Fibroblast of lung (primary cell): ENCODE results near the gene BRI3BP. TPM values are rescaled to one million over a fixed set of nuclear protein-coding genes. Genes with fewer than 3 reads are reported as not detected.
"Not testable (repeated sequence)": the region's sequence is repeated elsewhere in the genome, so short reads cannot be mapped to it uniquely, and the experiment has no call there.

Experiments used
- DNase-seq, 2 donors: peaks; one replicate each; pipeline versions ENCODE4 v3.0.0 to v3.0.0-alpha.2; 2010; ENCODE audit warnings: low read depth in 2 of 2
- H2AFZ ChIP-seq: 2 replicates; pipeline ENCODE4 v1.5.1; 2012; ENCODE audit warnings: low read length, control low read depth, inconsistent platforms
- H3K27ac ChIP-seq: 2 replicates; pipeline ENCODE4 v1.5.1; 2011; ENCODE audit warnings: low read length, control low read depth; ENCODE audit not compliant: insufficient read depth
- H3K27me3 ChIP-seq: 2 replicates; pipeline ENCODE4 v1.5.1; 2011; ENCODE audit warnings: mild to moderate bottlenecking, low read length; ENCODE audit not compliant: control insufficient read depth, insufficient read depth
- H3K36me3 ChIP-seq: 2 replicates; pipeline ENCODE4 v1.5.1; 2011; ENCODE audit warnings: low read length; ENCODE audit not compliant: control insufficient read depth, insufficient read depth
- H3K4me1 ChIP-seq: 2 replicates; pipeline ENCODE4 v1.5.1; 2011; ENCODE audit warnings: low read length; ENCODE audit not compliant: control insufficient read depth, insufficient read depth; ENCODE audit errors: extremely low read depth
- H3K4me2 ChIP-seq: 2 replicates; pipeline ENCODE4 v1.5.1; 2011; ENCODE audit warnings: low read length, control low read depth; ENCODE audit not compliant: insufficient read depth; ENCODE audit errors: extremely low read depth
- H3K4me3 ChIP-seq, 4 experiments: fragments of 200-600 bp in 1 of 4; sonication (generic) in 1 of 4; replicated peaks in 1 of 4; 2 replicates each; pipeline ENCODE4 v1.5.1; 2011 to 2016; ENCODE audit warnings: low read length in 4 of 4, low read depth in 3 of 4, mild to moderate bottlenecking in 3 of 4, control low read depth in 2 of 4, inconsistent platforms in 1 of 4, mixed read lengths in 1 of 4; ENCODE audit not compliant: insufficient read depth in 1 of 4; ENCODE audit errors: control extremely low read depth in 1 of 4
- H3K79me2 ChIP-seq: 2 replicates; pipeline ENCODE4 v1.5.1; 2012; ENCODE audit warnings: mild to moderate bottlenecking, low read length, inconsistent platforms; ENCODE audit not compliant: control insufficient read depth, insufficient read depth
- H3K9ac ChIP-seq: 2 replicates; pipeline ENCODE4 v1.5.1; 2011; ENCODE audit warnings: mild to moderate bottlenecking, low read length, control low read depth; ENCODE audit not compliant: insufficient read depth
- H3K9me3 ChIP-seq: 2 replicates; pipeline ENCODE4 v1.5.1; 2012; ENCODE audit warnings: low read depth, low read length; ENCODE audit not compliant: control insufficient read depth, insufficient read depth
- H4K20me1 ChIP-seq: 2 replicates; pipeline ENCODE4 v1.5.1; 2011; ENCODE audit warnings: low read length; ENCODE audit not compliant: control insufficient read depth, insufficient read depth; ENCODE audit errors: extremely low read depth
- CTCF ChIP-seq, 2 donors: IDR thresholded peaks in 1 of 2; conservative IDR thresholded peaks in 1 of 2; 1 replicate in 1 of 2; 2 replicates in 1 of 2; pipeline ENCODE4 v1.5.1; 2011 to 2012; ENCODE audit warnings: low read length in 2 of 2, control low read depth in 1 of 2, inconsistent platforms in 1 of 2, low read depth in 1 of 2, mild to moderate bottlenecking in 1 of 2
- EZH2 ChIP-seq: IDR thresholded peaks from 2 replicates; pipeline ENCODE4 v1.5.1; 2012; ENCODE audit warnings: low read length, control low read depth, mild to moderate bottlenecking; ENCODE audit errors: missing control alignments
- polyA plus RNA-seq, 2 donors: library from polyadenylated mRNA; depleted of rRNA in 1 of 2; stranded (reverse) in 1 of 2; unstranded in 1 of 2; fragments of >200 nt; gene quantifications; 2 replicates each; pipeline ENCODE4 v1.2.1, GENCODE V29; 2011 to 2012; ENCODE audit warnings: missing spikeins in 1 of 2
- total RNA-seq: library from RNA; depleted of rRNA; stranded (reverse); fragments of >200 nt; gene quantifications from 2 replicates; pipeline ENCODE4 v1.2.1, GENCODE V29; 2014

Gene BRI3BP
- total and polyA plus RNA-seq, 2 donors (not counting 1 experiment from before 2014, with no cell fraction given), result 2.3 to 2.5 TPM

GRCh38 chr12:125025606-125026235, 32.3 kb downstream of the BRI3BP start:
- Histone ChIP-seq H3K4me1 (no peaks in the 10 kb centered on the region), H3K36me3 (no peaks in the 10 kb centered on the region), H3K4me3 (no peak overlapping the region), H2AFZ (no peak overlapping the region), H3K27me3 (no peaks in the 10 kb centered on the region), H3K9me3 (no peaks in the 10 kb centered on the region), H4K20me1 (no peaks in the 10 kb centered on the region), H3K4me2 (no peak overlapping the region), H3K27ac (no peak overlapping the region), H3K79me2 (no peaks in the 10 kb centered on the region), H3K9ac (no peak overlapping the region)
- DNase-seq, result no peak
- TF ChIP-seq EZH2 (no peak), CTCF (conservative IDR thresholded peaks at IDR 0.05 in 1 of 2, IDR thresholded peaks at IDR 0.05 in 1 of 2; ENCODE audit: low read depth in 1 of 2, low read length in 2 of 2) (no peak)

- Histone ChIP-seq H3K4me1 (no peaks in the 10 kb centered on the region), H2AFZ (no peak overlapping the region), H3K36me3 (no peaks in the 10 kb centered on the region), H3K9me3 (no peaks in the 10 kb centered on the region), H3K9ac (no peak overlapping the region), H4K20me1 (no peaks in the 10 kb centered on the region), H3K27me3 (no peaks in the 10 kb centered on the region), H3K4me3 (no peak overlapping the region), H3K27ac (no peak overlapping the region), H3K79me2 (no peaks in the 10 kb centered on the region), H3K4me2 (no peak overlapping the region)
- TF ChIP-seq CTCF (conservative IDR thresholded peaks at IDR 0.05 in 1 of 2, IDR thresholded peaks at IDR 0.05 in 1 of 2; ENCODE audit: low read depth in 1 of 2, low read length in 2 of 2) (no peak), EZH2 (no peak)
- no peak for DNase-seq
Measured at GRCh38 chr12:125028106-125028505, 34.7 kb downstream of the BRI3BP start.

- Histone ChIP-seq H3K4me3 (no peak overlapping the region), H3K4me2 (no peak overlapping the region), H4K20me1 (no peaks in the 10 kb centered on the region), H3K27me3 (no peaks in the 10 kb centered on the region), H3K27ac (no peak overlapping the region), H3K9ac (no peak overlapping the region), H3K79me2 (no peaks in the 10 kb centered on the region), H3K36me3 (no peaks in the 10 kb centered on the region), H3K4me1 (no peaks in the 10 kb centered on the region), H3K9me3 (no peaks in the 10 kb centered on the region), H2AFZ (no peak overlapping the region)
- TF ChIP-seq EZH2 (no peak), CTCF (conservative IDR thresholded peaks at IDR 0.05 in 1 of 2, IDR thresholded peaks at IDR 0.05 in 1 of 2; ENCODE audit: low read depth in 1 of 2, low read length in 2 of 2) (no peak)
- peak in 1 of 2 donors; percentile 10 for DNase-seq
Measured at GRCh38 chr12:125029761-125030358, 36.4 kb downstream of the BRI3BP start.

- H3K79me2 ChIP-seq, DNase-seq, H2AFZ ChIP-seq, H3K27ac ChIP-seq, H3K9ac ChIP-seq, H3K4me2 ChIP-seq, H3K4me1 ChIP-seq, H3K9me3 ChIP-seq, H3K27me3 ChIP-seq, H4K20me1 ChIP-seq, H3K36me3 ChIP-seq, H3K4me3 ChIP-seq: not testable (repeated sequence)
Measured at GRCh38 chr12:125031471-125031870, 38.0 kb downstream of the BRI3BP start.
